Activated naive CD8-positive, alpha-beta T cell treated with anti-CD3 and anti-CD28 coated beads, Interleukin-2, amount 50 U/mL, for 24 hours (primary cell): ENCODE data around the gene RNF4.

ENCODE experiments used
- ATAC-seq: fragments of 150-1000 bp; cut with Tn5 transposase; one replicate; pipeline ENCODE4 v1.10.0; 2021
- DNase-seq: peaks from one replicate; pipeline ENCODE4 v3.0.0; 2021
- H3K27ac Mint-ChIP-seq: one replicate; pipeline ENCODE4 v1.8.0; 2021; ENCODE audit warnings: mild to moderate bottlenecking, mixed read lengths
- H3K27me3 Mint-ChIP-seq: one replicate; pipeline ENCODE4 v1.8.0; 2021; ENCODE audit warnings: mixed read lengths
- H3K36me3 Mint-ChIP-seq: one replicate; pipeline ENCODE4 v1.8.0; 2021; ENCODE audit warnings: low read depth, mixed read lengths
- H3K4me1 Mint-ChIP-seq: one replicate; pipeline ENCODE4 v1.8.0; 2021; ENCODE audit warnings: mixed read lengths
- H3K4me3 Mint-ChIP-seq: one replicate; pipeline ENCODE4 v1.8.0; 2021; ENCODE audit warnings: mild to moderate bottlenecking, moderate library complexity, mixed read lengths
- H3K9me3 Mint-ChIP-seq: one replicate; pipeline ENCODE4 v1.8.0; 2021; ENCODE audit warnings: mixed read lengths

The RNF4 gene

DNA sequence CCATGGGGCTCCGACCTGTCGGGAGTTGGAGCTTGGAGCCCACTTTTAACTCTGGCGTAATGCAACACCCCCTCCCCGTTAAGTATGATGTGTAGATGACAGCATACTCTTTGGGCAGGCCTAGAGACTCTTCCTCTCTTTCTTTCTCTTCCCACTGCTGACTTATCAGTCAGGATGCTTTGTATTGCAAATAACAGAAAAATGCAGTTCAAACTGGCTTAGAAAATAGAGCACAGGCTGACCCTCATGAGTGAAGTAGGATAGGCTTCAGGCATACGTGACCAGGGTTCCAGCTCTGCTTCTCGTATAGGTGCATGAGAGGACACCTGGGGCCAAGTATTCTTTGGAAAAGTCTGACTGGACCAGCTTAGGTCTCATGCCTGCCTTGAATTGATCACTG is 23.3 kb upstream of the RNF4 start:
- Mint-ChIP-seq H3K36me3 (no peaks in the 10 kb centered on the region), H3K27ac (no peak overlapping the region), H3K27me3 (no peaks in the 10 kb centered on the region), H3K4me1 (peaks cover 3% of the 10 kb centered on the region), H3K9me3 (no peaks in the 10 kb centered on the region), H3K4me3 (no peak overlapping the region)
- DNase-seq (no peak), ATAC-seq (no peak)

DNA sequence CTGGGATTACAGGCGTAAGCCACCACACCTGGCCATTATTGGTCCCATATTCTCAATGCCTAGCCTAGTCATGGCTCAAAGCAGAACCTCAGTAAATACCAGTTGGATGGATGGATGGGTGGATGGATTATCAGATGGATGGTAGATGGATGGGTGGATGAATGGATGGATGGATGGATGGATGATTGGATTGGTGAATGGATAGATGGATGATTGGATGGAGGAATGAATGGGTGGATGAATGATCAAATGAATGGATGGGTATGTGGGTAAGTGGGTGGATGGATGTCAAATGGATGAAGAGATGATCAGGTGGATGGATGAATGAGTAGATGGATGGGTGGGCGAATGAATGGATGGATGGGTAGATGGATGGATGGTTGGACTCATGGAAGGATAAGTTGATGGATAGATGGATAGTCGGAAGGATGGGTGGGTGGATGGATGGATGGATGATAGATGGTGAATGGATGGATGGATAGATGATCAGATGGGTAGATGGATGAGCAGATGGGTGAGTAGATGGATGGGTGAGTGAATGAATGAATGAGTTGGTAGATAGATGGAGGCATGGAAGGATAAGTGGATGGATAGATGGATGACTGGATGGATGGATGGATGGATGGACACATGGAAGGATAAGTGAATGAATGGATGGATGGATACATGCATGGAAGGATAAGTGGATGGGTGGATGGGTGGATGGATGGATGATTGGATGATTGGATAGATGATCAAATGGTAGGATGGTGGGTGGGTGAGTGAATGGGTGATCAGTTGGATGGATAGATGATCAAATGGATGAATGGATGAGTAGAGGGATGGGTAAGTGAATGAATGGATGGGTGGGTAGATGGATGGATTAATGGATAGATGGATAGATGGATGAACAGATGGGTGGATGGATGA is 22.0 kb upstream of the RNF4 start:
- Mint-ChIP-seq H3K27me3 (no peaks in the 10 kb centered on the region), H3K4me3 (no peak overlapping the region), H3K9me3 (no peaks in the 10 kb centered on the region), H3K27ac (no peak overlapping the region), H3K36me3 (no peaks in the 10 kb centered on the region), H3K4me1 (no peaks in the 10 kb centered on the region)
- no peak for ATAC-seq
- no peak for DNase-seq

DNA sequence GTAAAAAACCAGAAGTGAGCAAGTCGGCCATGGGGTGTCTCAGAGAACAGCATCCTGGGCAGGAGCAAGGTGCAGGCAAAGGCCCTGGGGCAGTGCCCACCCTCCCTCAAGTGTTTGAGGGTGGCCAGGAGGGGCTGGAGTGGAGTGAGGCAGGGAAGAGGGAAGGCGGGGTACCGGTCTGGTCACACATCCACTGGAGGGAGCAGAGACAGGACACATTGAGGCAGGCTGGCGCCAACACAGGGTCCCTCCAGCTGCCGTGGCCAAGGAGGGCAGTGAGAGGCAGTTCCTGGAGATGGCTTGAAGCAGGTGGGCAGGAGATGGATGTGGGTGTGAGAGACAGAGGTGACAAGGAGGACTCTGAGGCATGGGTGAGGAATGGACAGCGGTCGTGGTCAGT is 20.3 kb upstream of the RNF4 start:
- no peak overlapping the region for H3K27ac Mint-ChIP-seq
- DNase-seq (no peak), ATAC-seq (no peak)
- H3K4me1 Mint-ChIP-seq: no peaks in the 10 kb centered on the region
- H3K27me3 Mint-ChIP-seq: no peaks in the 10 kb centered on the region
- no peaks in the 10 kb centered on the region for H3K9me3 Mint-ChIP-seq
- H3K4me3 Mint-ChIP-seq: no peak overlapping the region
- H3K36me3 Mint-ChIP-seq: no peaks in the 10 kb centered on the region

DNA sequence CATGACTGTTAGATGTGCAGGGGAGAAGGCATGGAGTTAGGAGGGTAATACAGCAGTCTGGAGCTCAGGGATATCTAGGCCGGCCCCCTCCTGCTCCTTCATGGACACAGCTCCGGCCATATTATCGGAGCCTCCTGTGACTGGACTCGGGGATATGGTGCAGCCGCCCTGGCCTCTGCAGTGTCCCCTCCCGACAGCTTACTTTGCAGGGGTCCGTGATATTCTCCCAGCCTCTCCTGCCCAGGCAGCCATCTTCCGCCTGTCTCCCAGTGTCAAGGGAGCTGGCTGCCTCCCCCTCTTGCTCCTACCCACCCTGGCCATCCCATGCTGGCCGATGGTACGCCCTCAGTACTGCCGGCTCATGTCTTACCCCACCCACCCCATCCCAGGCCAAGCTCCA is 19.9 kb upstream of the RNF4 start:
- Mint-ChIP-seq H3K27ac (no peak overlapping the region), H3K4me3 (no peak overlapping the region), H3K9me3 (no peaks in the 10 kb centered on the region), H3K27me3 (no peaks in the 10 kb centered on the region), H3K36me3 (no peaks in the 10 kb centered on the region), H3K4me1 (no peaks in the 10 kb centered on the region)
- DNase-seq: no peak
- no peak for ATAC-seq

DNA sequence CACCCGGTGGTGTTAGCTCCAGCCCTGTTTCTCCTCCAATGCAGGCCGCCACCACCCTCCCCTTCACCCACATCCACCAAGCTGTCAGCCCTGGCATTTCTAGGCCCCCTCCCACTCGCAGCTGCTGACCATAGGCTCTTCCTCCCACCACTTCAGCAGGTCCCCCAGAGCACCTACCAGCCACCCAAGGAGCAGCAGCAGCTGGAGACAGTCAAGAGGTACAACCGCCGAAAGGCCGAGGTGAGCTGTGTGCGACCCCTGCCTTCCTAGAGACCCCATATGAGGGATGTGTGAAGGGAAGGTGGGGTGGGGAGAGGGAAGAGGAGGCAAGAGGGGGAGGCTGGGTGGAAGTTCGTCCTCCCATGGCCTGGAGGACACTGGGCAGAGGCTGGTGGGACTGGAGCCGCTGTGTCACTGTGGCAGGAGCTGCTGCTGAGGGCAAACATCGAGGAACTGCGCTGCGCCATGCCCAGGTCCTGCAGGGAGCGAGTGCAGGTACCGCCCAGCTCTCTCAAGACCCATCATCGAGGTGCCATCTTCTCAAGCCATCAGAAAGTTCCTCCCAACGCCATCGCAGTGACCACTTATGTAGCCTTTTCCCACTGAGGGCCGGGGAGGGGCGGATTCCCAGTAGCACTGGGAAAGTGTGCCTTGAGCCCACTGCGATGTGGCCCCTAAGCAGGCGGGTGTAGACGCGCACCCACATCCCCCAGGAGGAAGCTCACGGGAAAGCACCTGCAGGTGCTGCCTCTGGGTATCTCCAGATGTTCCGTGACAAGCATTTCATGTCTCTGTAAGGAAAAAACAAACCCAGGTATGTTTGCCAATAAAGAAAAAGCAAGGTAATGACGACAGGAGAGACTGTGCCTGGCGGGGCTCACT is 19.2 kb upstream of the RNF4 start:
- Mint-ChIP-seq H3K27me3 (no peaks in the 10 kb centered on the region), H3K4me3 (no peak overlapping the region), H3K4me1 (no peaks in the 10 kb centered on the region), H3K27ac (no peak overlapping the region), H3K9me3 (no peaks in the 10 kb centered on the region), H3K36me3 (no peaks in the 10 kb centered on the region)
- ATAC-seq (no peak), DNase-seq (no peak)

DNA sequence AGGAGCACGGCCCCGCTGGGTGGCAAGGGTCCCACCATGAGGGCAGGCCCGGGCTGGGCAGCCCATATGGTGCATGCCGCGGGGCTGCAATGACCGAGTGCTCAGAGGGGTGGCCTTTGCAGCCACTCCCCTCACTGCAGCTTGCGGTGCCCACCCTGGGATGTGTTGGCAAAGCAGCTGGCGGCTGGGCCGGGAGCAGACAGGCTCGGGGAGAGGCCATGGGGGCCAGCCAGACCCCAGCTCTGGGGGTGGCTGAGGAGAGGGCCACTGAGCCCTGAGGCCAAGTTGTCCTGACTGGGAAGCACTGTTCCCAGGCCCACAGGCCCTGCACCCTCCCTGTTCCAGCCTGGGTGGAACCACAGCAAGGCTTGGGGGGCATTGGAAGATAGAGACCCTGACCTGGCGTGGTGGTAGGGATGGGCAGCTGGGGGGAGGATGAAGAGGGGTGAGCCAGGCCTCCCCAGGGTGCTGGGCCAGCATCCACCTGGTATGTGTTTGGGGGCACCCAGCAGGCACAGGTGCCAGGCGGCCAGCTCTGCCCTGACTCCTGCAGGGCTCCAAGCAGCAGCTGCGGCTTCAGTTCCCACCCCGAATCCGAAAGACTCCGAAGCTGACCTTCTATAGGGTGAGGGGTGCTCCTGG is 18.4 kb upstream of the RNF4 start:
- no peaks in the 10 kb centered on the region for H3K4me1 Mint-ChIP-seq
- no peaks in the 10 kb centered on the region for H3K27me3 Mint-ChIP-seq
- ATAC-seq (no peak), DNase-seq (no peak)
- no peak overlapping the region for H3K27ac Mint-ChIP-seq
- no peak overlapping the region for H3K4me3 Mint-ChIP-seq
- H3K9me3 Mint-ChIP-seq: no peaks in the 10 kb centered on the region
- H3K36me3 Mint-ChIP-seq: no peaks in the 10 kb centered on the region

DNA sequence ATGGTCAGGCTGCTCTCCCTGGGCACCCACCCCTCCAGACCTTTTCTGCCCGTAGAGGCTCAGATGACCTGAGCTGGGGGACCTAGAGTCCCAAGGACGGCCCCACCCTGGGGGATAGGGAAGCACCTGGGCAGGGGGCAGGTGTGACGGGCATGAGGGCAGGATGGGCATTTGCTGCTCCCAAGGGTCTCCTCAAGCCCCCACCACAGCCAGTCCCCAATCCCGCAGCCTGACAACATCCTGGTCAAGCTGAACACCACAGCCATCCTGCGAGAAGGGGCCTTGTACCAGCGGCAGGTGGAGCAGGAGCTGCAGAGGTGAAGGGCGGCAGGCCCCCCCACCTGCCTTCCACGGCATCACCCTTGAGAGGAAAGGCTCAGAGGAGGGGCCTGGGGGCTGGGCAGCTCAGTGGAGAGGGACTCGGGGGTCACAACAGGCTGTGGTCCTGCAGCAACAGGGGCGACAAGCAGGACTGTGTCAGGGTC is 17.8 kb upstream of the RNF4 start:
- ATAC-seq: peak; percentile 18
- Mint-ChIP-seq H3K27me3 (no peaks in the 10 kb centered on the region), H3K4me1 (no peaks in the 10 kb centered on the region), H3K36me3 (no peaks in the 10 kb centered on the region), H3K27ac (no peak overlapping the region), H3K9me3 (no peaks in the 10 kb centered on the region), H3K4me3 (no peak overlapping the region)
- no peak for DNase-seq

DNA sequence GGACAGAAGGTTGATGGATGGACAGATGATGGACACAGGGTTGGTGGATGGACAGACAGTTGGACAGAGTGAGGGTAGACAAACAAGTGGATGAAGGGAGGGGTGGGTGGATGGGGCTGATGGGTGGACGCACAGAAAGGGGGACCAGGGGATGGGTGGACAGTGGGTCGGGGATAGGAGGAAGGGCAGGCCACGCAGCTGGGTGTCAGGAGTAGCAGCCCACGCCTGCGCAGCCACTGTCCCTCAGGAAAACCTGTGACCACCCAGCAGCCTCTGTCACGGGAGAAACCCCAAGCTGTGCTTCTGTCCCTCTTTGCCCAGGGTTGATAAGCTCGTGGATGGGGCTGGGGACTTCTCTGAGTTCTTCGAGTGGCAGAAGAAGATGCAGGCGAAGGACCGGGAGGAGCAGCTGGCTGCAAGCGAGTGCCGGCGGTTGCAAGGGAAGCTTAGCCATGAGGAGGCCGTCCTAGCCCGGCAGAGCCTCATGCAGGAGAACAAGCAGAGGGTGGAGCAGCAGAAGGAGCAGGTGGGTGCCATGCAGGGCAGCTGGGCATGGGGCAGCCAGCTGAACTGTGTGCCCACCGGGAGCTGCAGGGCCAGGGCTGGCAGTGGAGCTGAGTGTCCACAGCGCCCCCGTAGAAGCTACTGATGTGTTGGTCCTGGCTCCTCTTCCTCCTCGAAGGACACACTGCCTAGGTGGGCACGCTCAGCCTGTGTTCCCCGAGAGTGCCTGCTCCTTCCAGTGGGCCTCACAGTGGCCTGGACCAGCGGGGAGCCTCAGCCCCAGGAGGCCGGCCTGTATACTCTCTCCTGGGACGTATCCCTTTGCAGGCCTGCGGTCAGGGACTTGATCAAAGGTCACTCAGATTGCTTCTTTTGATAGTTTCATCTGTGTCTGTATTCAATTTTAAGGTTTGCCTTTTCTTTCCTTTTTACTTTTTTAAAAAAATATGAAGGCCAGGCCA is 16.8 kb upstream of the RNF4 start:
- Mint-ChIP-seq H3K27me3 (no peaks in the 10 kb centered on the region), H3K9me3 (no peaks in the 10 kb centered on the region), H3K36me3 (no peaks in the 10 kb centered on the region), H3K27ac (no peak overlapping the region), H3K4me3 (no peak overlapping the region), H3K4me1 (no peaks in the 10 kb centered on the region)
- ATAC-seq (no peak), DNase-seq (no peak)

DNA sequence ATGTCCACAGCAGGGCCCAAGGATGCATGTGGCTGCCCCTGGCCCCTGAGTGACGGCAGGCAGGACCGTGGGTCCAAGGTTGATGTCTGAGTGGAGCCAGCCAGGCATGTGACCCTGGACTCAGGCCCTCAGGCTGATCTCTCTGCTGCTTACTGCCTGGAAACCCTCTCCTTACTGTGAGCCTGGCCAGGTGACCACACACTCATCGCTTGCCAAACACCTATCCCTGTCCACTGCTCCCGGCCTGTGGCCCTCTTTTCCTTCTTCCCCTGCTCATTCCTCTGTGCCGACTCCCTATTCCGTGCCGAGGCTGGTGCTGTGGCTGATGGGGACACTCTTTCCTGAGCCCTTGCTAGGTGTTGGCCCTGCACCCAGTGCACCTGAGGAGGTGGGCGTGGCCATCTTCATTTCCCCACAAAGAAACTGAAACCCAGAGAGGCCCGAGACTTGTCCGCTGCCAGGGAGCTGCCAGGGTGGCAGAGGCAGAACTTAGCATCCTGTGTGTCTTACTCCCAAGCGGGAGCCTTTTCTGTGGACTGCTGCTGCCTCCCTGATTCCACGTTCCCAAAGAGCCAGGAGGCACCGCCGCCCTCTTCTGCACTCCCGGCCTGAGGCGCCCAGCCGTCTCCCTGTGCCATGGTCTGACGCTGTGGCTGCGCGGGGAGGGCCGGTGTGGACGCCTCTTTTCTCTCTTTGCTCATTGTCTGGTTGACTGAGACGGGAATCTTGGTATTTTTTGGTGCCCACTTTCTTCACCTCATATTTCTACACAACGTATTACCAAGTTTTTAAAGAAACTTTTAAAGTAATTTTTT is 11.2 kb upstream of the RNF4 start:
- Mint-ChIP-seq H3K4me3 (no peak overlapping the region), H3K36me3 (no peaks in the 10 kb centered on the region), H3K9me3 (no peaks in the 10 kb centered on the region), H3K4me1 (peaks cover 5% of the 10 kb centered on the region), H3K27me3 (peaks cover 5% of the 10 kb centered on the region), H3K27ac (no peak overlapping the region)
- ATAC-seq (no peak), DNase-seq (no peak)

DNA sequence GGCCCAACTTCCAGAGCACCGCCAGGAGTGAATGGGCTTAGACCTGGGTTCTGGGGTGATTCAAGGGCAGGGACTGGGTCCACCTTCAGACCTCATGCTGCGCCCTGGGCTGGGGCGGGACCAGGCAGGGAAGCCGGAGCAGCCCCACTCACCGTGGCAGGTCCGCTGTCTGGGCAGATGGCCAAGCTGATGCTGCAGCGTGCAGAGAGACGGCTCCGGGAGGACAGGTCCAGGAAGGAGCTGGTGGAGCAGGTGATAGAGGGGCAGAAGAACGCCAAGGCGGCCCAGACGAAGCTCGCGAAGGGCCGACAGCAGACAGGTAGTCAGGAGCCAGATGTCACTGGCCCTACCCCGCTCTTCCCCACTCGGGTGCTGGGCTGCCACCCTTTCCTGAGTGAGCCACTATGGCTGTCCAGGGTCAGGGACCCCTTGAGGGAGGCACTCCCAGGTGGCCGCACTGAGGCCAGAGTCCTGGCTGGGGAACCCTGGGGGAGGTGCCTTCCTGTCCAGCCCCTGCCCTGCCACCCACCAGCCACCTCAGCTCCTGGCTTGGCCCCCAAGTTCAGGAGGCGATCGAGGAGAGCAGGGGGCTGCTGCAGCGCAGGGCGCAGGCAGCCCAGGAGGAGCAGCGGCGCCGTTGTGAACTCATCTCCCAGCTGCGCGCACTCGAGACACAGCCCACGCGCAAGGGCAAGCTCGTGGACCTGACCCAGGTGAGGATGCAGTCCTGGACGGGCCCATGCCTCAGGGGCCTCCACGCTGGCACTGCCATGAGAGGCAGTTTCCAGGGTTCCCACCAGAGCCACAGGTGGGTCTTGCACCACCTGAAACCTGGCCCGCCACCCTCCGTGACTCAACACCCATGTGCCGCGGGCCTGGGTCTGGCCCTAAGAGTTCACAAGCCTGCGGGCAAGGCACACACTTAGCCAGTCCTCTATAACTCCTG is 10.1 kb upstream of the RNF4 start:
- ATAC-seq (no peak), DNase-seq (no peak)
- H3K36me3 Mint-ChIP-seq: no peaks in the 10 kb centered on the region
- peaks cover 5% of the 10 kb centered on the region for H3K27me3 Mint-ChIP-seq
- no peaks in the 10 kb centered on the region for H3K9me3 Mint-ChIP-seq
- H3K4me3 Mint-ChIP-seq: no peak overlapping the region
- H3K27ac Mint-ChIP-seq: no peak overlapping the region
- H3K4me1 Mint-ChIP-seq: peaks cover 10% of the 10 kb centered on the region

DNA sequence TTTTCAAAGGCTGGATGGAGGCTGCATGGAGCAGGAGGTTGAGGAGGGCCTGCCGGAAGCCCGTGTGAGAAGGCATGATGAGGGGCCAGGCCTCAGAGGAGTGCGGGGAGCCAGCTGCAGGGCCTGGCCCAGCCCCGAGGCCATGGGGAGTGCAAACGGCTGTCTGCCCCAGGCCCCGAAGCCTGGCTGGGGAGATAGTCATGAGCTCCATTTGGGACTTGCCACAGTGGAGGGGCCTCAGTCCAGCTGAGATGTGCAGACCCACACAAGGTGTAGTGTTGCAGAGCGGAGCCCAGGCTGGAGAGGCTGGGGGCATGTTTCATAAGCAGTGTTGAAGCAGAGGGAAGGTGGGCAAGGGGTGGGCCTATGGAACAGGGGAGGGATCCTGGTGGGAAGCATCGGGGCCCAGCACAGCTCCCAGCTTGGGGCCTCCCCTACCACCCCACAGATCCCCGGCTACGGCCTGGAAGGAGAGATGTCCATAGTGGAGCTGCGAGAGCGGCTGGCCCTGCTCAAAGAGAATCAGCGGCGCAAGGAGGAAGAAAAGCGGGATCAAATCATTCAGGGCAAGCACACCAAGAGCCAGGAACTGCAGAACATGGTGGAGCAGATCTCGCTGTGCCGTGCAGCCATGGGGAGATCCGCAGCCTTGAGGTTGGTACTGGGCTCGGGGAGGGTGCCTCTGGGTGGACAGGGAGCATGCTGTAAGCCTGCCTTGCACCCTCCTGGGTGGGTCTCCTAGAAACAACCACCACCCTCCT is 9.1 kb upstream of the RNF4 start:
- peaks cover 10% of the 10 kb centered on the region for H3K4me1 Mint-ChIP-seq
- DNase-seq: no peak
- H3K27me3 Mint-ChIP-seq: peaks cover 5% of the 10 kb centered on the region
- no peak overlapping the region for H3K4me3 Mint-ChIP-seq
- no peaks in the 10 kb centered on the region for H3K9me3 Mint-ChIP-seq
- no peak for ATAC-seq
- no peaks in the 10 kb centered on the region for H3K36me3 Mint-ChIP-seq
- no peak overlapping the region for H3K27ac Mint-ChIP-seq
